Memory B cell (primary cell): ENCODE measurements around the gene LHFPL6.

ENCODE experiments used
- ATAC-seq: fragments of 150-1000 bp; cut with Tn5 transposase; 2 replicates; pipeline ENCODE4 v1.10.0; 2021; ENCODE audit warnings: low read depth, mild to moderate bottlenecking, moderate library complexity
- DNase-seq, 2 donors: peaks; one replicate each; pipeline ENCODE4 v3.0.0; 2022; ENCODE audit warnings: low spot score in 2 of 2
- H3K27ac Mint-ChIP-seq: one replicate; pipeline ENCODE4 v1.8.0; 2022; ENCODE audit warnings: mild to moderate bottlenecking, moderate library complexity, mixed read lengths
- H3K27me3 Mint-ChIP-seq: one replicate; pipeline ENCODE4 v1.8.0; 2022; ENCODE audit warnings: mixed read lengths
- H3K36me3 Mint-ChIP-seq: one replicate; pipeline ENCODE4 v1.8.0; 2022; ENCODE audit warnings: mild to moderate bottlenecking, mixed read lengths
- H3K4me1 Mint-ChIP-seq: one replicate; pipeline ENCODE4 v1.8.0; 2022; ENCODE audit warnings: mixed read lengths
- H3K4me3 Mint-ChIP-seq: one replicate; pipeline ENCODE4 v1.8.0; 2022; ENCODE audit warnings: mild to moderate bottlenecking, moderate library complexity, mixed read lengths
- H3K9me3 Mint-ChIP-seq: one replicate; pipeline ENCODE4 v1.8.0; 2022; ENCODE audit warnings: mixed read lengths

Gene LHFPL6

GRCh38 chr13:39371706-39372105, 231.3 kb downstream of the LHFPL6 start:
- Mint-ChIP-seq H3K4me3 (no peak overlapping the region), H3K4me1 (no peaks in the 10 kb centered on the region), H3K27me3 (peaks cover 3% of the 10 kb centered on the region), H3K27ac (no peak overlapping the region), H3K9me3 (no peaks in the 10 kb centered on the region), H3K36me3 (no peaks in the 10 kb centered on the region)
- ATAC-seq (no peak), DNase-seq (no peak)

- Mint-ChIP-seq H3K4me3 (no peak overlapping the region), H3K27ac (no peak overlapping the region), H3K4me1 (no peaks in the 10 kb centered on the region), H3K27me3 (peaks cover 3% of the 10 kb centered on the region), H3K9me3 (no peaks in the 10 kb centered on the region), H3K36me3 (no peaks in the 10 kb centered on the region)
- no peak for DNase-seq
- no peak for ATAC-seq
Observed at GRCh38 chr13:39370554-39370953, 232.4 kb downstream of the LHFPL6 start.

GRCh38 chr13:39370048-39370447, 232.9 kb downstream of the LHFPL6 start:
- ATAC-seq (no peak), DNase-seq (no peak)
- H3K27me3 Mint-ChIP-seq = peaks cover 3% of the 10 kb centered on the region
- no peaks in the 10 kb centered on the region for H3K36me3 Mint-ChIP-seq
- no peaks in the 10 kb centered on the region for H3K4me1 Mint-ChIP-seq
- H3K27ac Mint-ChIP-seq = no peak overlapping the region
- no peaks in the 10 kb centered on the region for H3K9me3 Mint-ChIP-seq
- H3K4me3 Mint-ChIP-seq = no peak overlapping the region

- H3K27ac Mint-ChIP-seq = no peak overlapping the region
- no peak overlapping the region for H3K4me3 Mint-ChIP-seq
Observed at GRCh38 chr13:39369161-39369890, 233.7 kb downstream of the LHFPL6 start.

GRCh38 chr13:39365879-39366278, 237.1 kb downstream of the LHFPL6 start:
- Mint-ChIP-seq H3K36me3 (no peaks in the 10 kb centered on the region), H3K9me3 (no peaks in the 10 kb centered on the region), H3K4me3 (no peak overlapping the region), H3K27ac (no peak overlapping the region), H3K27me3 (peaks cover 3% of the 10 kb centered on the region), H3K4me1 (no peaks in the 10 kb centered on the region)
- DNase-seq = no peak
- no peak for ATAC-seq

More at GRCh38 chr13:39369161-39369890, 233.7 kb downstream of the LHFPL6 start:
- no peak for ATAC-seq
- Mint-ChIP-seq H3K36me3 (no peaks in the 10 kb centered on the region), H3K4me1 (no peaks in the 10 kb centered on the region), H3K9me3 (no peaks in the 10 kb centered on the region), H3K27me3 (peaks cover 3% of the 10 kb centered on the region)
- no peak for DNase-seq

- DNase-seq (no peak), ATAC-seq (no peak)
- Mint-ChIP-seq H3K36me3 (no peaks in the 10 kb centered on the region), H3K27ac (no peak overlapping the region), H3K27me3 (peaks cover 3% of the 10 kb centered on the region), H3K4me1 (no peaks in the 10 kb centered on the region), H3K9me3 (no peaks in the 10 kb centered on the region), H3K4me3 (no peak overlapping the region)
Observed at GRCh38 chr13:39364947-39365468, 238.0 kb downstream of the LHFPL6 start.

- DNase-seq = no peak
- Mint-ChIP-seq H3K27me3 (peaks cover 3% of the 10 kb centered on the region), H3K36me3 (no peaks in the 10 kb centered on the region), H3K9me3 (no peaks in the 10 kb centered on the region), H3K4me1 (no peaks in the 10 kb centered on the region), H3K4me3 (no peak overlapping the region), H3K27ac (no peak overlapping the region)
- no peak for ATAC-seq
Observed at GRCh38 chr13:39363382-39363772, 239.6 kb downstream of the LHFPL6 start.

GRCh38 chr13:39362652-39363381, 240.2 kb downstream of the LHFPL6 start:
- no peak for ATAC-seq
- no peaks in the 10 kb centered on the region for H3K4me1 Mint-ChIP-seq
- H3K36me3 Mint-ChIP-seq = no peaks in the 10 kb centered on the region
- peaks cover 3% of the 10 kb centered on the region for H3K27me3 Mint-ChIP-seq
- no peak overlapping the region for H3K4me3 Mint-ChIP-seq
- DNase-seq = no peak
- H3K9me3 Mint-ChIP-seq = peaks cover 3% of the 10 kb centered on the region
- H3K27ac Mint-ChIP-seq = no peak overlapping the region

- H3K4me3 Mint-ChIP-seq = no peak overlapping the region
Observed at GRCh38 chr13:39353988-39354387, 249.0 kb downstream of the LHFPL6 start.

GRCh38 chr13:39350461-39350881, 252.5 kb downstream of the LHFPL6 start:
- no peaks in the 10 kb centered on the region for H3K36me3 Mint-ChIP-seq
- no peaks in the 10 kb centered on the region for H3K9me3 Mint-ChIP-seq
- no peak overlapping the region for H3K4me3 Mint-ChIP-seq
- ATAC-seq (no peak), DNase-seq (no peak)
- peaks cover 5% of the 10 kb centered on the region for H3K27me3 Mint-ChIP-seq
- no peaks in the 10 kb centered on the region for H3K4me1 Mint-ChIP-seq
- H3K27ac Mint-ChIP-seq = no peak overlapping the region

More at GRCh38 chr13:39353988-39354387, 249.0 kb downstream of the LHFPL6 start:
- H3K36me3 Mint-ChIP-seq = no peaks in the 10 kb centered on the region
- H3K27me3 Mint-ChIP-seq = peaks cover 3% of the 10 kb centered on the region
- no peaks in the 10 kb centered on the region for H3K4me1 Mint-ChIP-seq
- H3K27ac Mint-ChIP-seq = no peak overlapping the region
- DNase-seq (no peak), ATAC-seq (no peak)
- peaks cover 3% of the 10 kb centered on the region for H3K9me3 Mint-ChIP-seq

- no peaks in the 10 kb centered on the region for H3K4me1 Mint-ChIP-seq
- no peak overlapping the region for H3K4me3 Mint-ChIP-seq
- peaks cover 5% of the 10 kb centered on the region for H3K27me3 Mint-ChIP-seq
- no peak for DNase-seq
- no peak for ATAC-seq
- no peaks in the 10 kb centered on the region for H3K9me3 Mint-ChIP-seq
- no peaks in the 10 kb centered on the region for H3K36me3 Mint-ChIP-seq
- no peak overlapping the region for H3K27ac Mint-ChIP-seq
Observed at GRCh38 chr13:39349391-39349960, 253.5 kb downstream of the LHFPL6 start.

- ATAC-seq = no peak
- H3K9me3 Mint-ChIP-seq = no peaks in the 10 kb centered on the region
- H3K4me1 Mint-ChIP-seq = no peaks in the 10 kb centered on the region
- H3K27ac Mint-ChIP-seq = no peak overlapping the region
- H3K36me3 Mint-ChIP-seq = no peaks in the 10 kb centered on the region
- no peak overlapping the region for H3K4me3 Mint-ChIP-seq
- H3K27me3 Mint-ChIP-seq = peaks cover 8% of the 10 kb centered on the region
- DNase-seq = no peak
Observed at GRCh38 chr13:39347926-39348901, 254.8 kb downstream of the LHFPL6 start.

- ATAC-seq (no peak), DNase-seq (no peak)
- Mint-ChIP-seq H3K27ac (no peak overlapping the region), H3K36me3 (no peaks in the 10 kb centered on the region), H3K27me3 (peaks cover 8% of the 10 kb centered on the region), H3K9me3 (no peaks in the 10 kb centered on the region), H3K4me1 (no peaks in the 10 kb centered on the region), H3K4me3 (no peak overlapping the region)
Observed at GRCh38 chr13:39345982-39346381, 257.0 kb downstream of the LHFPL6 start.
